ENCODE measurements around the gene CAMKMT.

DNA sequence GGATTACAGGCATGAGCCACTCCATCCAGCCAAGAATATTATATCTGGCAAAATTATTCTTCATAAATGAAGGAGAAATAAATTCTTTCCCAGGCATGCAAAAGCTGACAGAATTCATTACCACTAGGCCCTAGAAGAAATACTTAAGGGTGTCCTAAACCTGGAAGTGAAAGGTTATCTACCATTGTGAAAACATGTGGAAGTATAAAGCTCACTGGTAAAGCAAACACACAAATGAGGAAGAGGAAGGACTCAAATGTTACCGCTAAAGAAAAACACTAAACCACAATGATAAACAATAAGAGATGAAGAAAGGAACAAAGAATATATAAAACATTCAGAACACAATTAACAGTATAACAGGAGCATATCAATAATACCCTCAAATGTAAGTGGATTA, 171.8 kb downstream of the CAMKMT start:
- TF ChIP-seq CTCF (IDR thresholded peaks at IDR 0.05) (no peak), POLR2A (IDR thresholded peaks at IDR 0.05) (no peak)
